Adrenal gland (tissue), 12 donors: ENCODE measurements around the gene LDB2. TPM values are rescaled to one million over a fixed set of nuclear protein-coding genes. Genes with fewer than 3 reads are reported as not detected.

Experiments
- DNase-seq, 7 donors: peaks; one replicate each; pipeline ENCODE4 v3.0.0-alpha.2; 2019 to 2020
- H3K27ac ChIP-seq, 5 donors: fragments of 200-600 bp; sonication (generic) in 4 of 5; 1 replicate in 3 of 5; 2 replicates in 2 of 5; pipeline versions ENCODE4 v1.5.1 to v1.8.0; 2016 to 2020; ENCODE audit warnings: mild to moderate bottlenecking in 1 of 5
- H3K27me3 ChIP-seq: fragments of 200-600 bp; 2 replicates; pipeline ENCODE4 v1.8.0; 2021
- H3K36me3 ChIP-seq, 2 donors: fragments of 200-600 bp; replicated peaks in 1 of 2; 1 replicate in 1 of 2; 2 replicates in 1 of 2; pipeline versions ENCODE4 v1.5.1 to v1.8.0; 2018 to 2022
- H3K4me1 ChIP-seq, 2 donors: fragments of 200-600 bp; replicated peaks in 1 of 2; 1 replicate in 1 of 2; 2 replicates in 1 of 2; pipeline versions ENCODE4 v1.5.1 to v1.8.0; 2018 to 2021
- H3K4me3 ChIP-seq, 4 donors: fragments of 200-600 bp; sonication (generic) in 3 of 4; one replicate each; pipeline ENCODE4 v1.5.1; 2016 to 2018
- H3K9me3 ChIP-seq, 3 donors: fragments of 200-600 bp; sonication (generic) in 1 of 3; replicated peaks in 1 of 3; 1 replicate in 2 of 3; 2 replicates in 1 of 3; pipeline versions ENCODE4 v1.5.1 to v1.8.0; 2016 to 2021
- CTCF ChIP-seq, 6 experiments: fragments of 450-650 bp in 4 of 6; fragments of 200-600 bp in 2 of 6; sonication (generic) in 1 of 6; IDR thresholded peaks; 1 replicate in 5 of 6; 2 replicates in 1 of 6; pipeline versions ENCODE4 v1.5.1 to v1.8.0; 2016 to 2021; ENCODE audit warnings: antibody characterized with exemption in 6 of 6, mild to moderate bottlenecking in 2 of 6, moderate library complexity in 1 of 6
- POLR2A ChIP-seq, 2 donors: fragments of 450-650 bp; IDR thresholded peaks; one replicate each; pipeline ENCODE4 v1.6.1; 2017; ENCODE audit warnings: antibody characterized with exemption in 2 of 2, mild to moderate bottlenecking in 2 of 2, moderate library complexity in 1 of 2
- WGBS, 4 donors: extraction: QIAGEN DNeasy Blood & Tissue Kit in 2 of 4; methylation state at CpG; one replicate each; pipeline versions ENCODE4 v1.1.5 to v1.1.7; 2013 to 2017; 5-methylcytosine and 5-hydroxymethylcytosine counted together
- intact Hi-C, 2 donors: fragments of 100-400 bp; cut with DNase I; formaldehyde crosslinking; loops; one replicate each; pipeline versions ENCODE4 v1.14.1 to v1.15.0; 2022 to 2023
- polyA plus RNA-seq, 3 donors: library from polyadenylated mRNA; stranded (reverse); fragments of 200-250 nt in 2 of 3; fragments of 350-450 nt in 1 of 3; fragmentation: Illumina TruSeq in 1 of 3; extraction: RNeasy Lipid Tissue Mini Kit (QIAGEN cat#74804) in 1 of 3; gene quantifications; one replicate each; pipeline ENCODE4 v1.2.3, GENCODE V29; 2013 to 2014
- total RNA-seq, 9 donors: library from RNA; depleted of rRNA in 4 of 9; stranded (reverse); fragments of >200 nt in 4 of 9; fragments of 120-200 nt in 1 of 9; fragmentation: NEBNext Ultra II Directional in 1 of 9; extraction: Animal tissue kit (Norgen Biotek cat#: 25700) in 1 of 9; gene quantifications; one replicate each; pipeline versions ENCODE4 v1.1.0 to v1.2.4, GENCODE V29; 2013 to 2023
- donor health status: healthy with polysubstance abuse.
- donor health status: Bipolar disorder and iron deficiency.
- donor health status: DM: yes; HTN: yes; CAD: no.
- donor health status: DM: no; HTN: no; CAD: no.
- donor health status: DM: no; HTN: no; CAD: no.
- donor health status: DM: yes; HTN: yes; CAD: no.

Gene LDB2
- total and polyA plus RNA-seq, 12 donors = 17.1 to 51.1 (median 27.0) TPM

GRCh38 chr4:16750882-16751642 is 147.4 kb downstream of the LDB2 start:
- WGBS, 4 donors = 65 to 71% (median 67%) methylated on average over 8 of the region's 8 CpGs
- H3K4me3 ChIP-seq = no peak overlapping the region
- DNase-seq = no peak
- no peaks in the 10 kb centered on the region for H3K4me1 ChIP-seq
- no peak for TF ChIP-seq CTCF (IDR thresholded peaks at IDR 0.05)
- TF ChIP-seq POLR2A (IDR thresholded peaks at IDR 0.05) = no peak
- H3K9me3 ChIP-seq = no peaks in the 10 kb centered on the region
- H3K36me3 ChIP-seq = no peaks in the 10 kb centered on the region
- no peaks in the 10 kb centered on the region for H3K27me3 ChIP-seq
- no peak overlapping the region for H3K27ac ChIP-seq
- intact Hi-C loops = no loop called here

- Histone ChIP-seq H3K36me3 (no peaks in the 10 kb centered on the region), H3K27me3 (no peaks in the 10 kb centered on the region), H3K4me3 (no peak overlapping the region), H3K27ac (no peak overlapping the region), H3K9me3 (no peaks in the 10 kb centered on the region), H3K4me1 (peaks cover 0 to 1% of the 10 kb centered on the region in 2 donors)
- DNase-seq = no peak
- WGBS, 4 donors = 68 to 94% (median 84%) methylated on average over 2 of the region's 2 CpGs
- TF ChIP-seq POLR2A (IDR thresholded peaks at IDR 0.05) = no peak
- TF ChIP-seq CTCF (IDR thresholded peaks at IDR 0.05) = no peak
- intact Hi-C loops = no loop called here
Measured at GRCh38 chr4:16750216-16750615, 148.2 kb downstream of the LDB2 start.

- H3K36me3 ChIP-seq = no peaks in the 10 kb centered on the region
- H3K4me1 ChIP-seq = peaks cover 0 to 6% of the 10 kb centered on the region in 2 donors
- intact Hi-C loops = no loop called here
- H3K9me3 ChIP-seq = no peaks in the 10 kb centered on the region
- WGBS, 4 donors = 87 to 99% (median 95%) methylated on average over 3 of the region's 3 CpGs
- TF ChIP-seq POLR2A (IDR thresholded peaks at IDR 0.05) = no peak
- TF ChIP-seq CTCF (IDR thresholded peaks at IDR 0.05) = no peak
- no peak overlapping the region for H3K4me3 ChIP-seq
- no peak overlapping the region for H3K27ac ChIP-seq
- no peak for DNase-seq
- no peaks in the 10 kb centered on the region for H3K27me3 ChIP-seq
Measured at GRCh38 chr4:16745887-16746286, 152.6 kb downstream of the LDB2 start.

- no peaks in the 10 kb centered on the region for H3K27me3 ChIP-seq
- DNase-seq = peak; percentile 51 to 75 (median 63)
- no peaks in the 10 kb centered on the region for H3K36me3 ChIP-seq
- peaks cover 0 to 6% of the 10 kb centered on the region in 2 donors for H3K4me1 ChIP-seq
- WGBS, 4 donors = 61 to 71% (median 66%) methylated on average over 7 of the region's 7 CpGs
- TF ChIP-seq POLR2A (IDR thresholded peaks at IDR 0.05) = no peak
- no peak for TF ChIP-seq CTCF (IDR thresholded peaks at IDR 0.05)
- intact Hi-C loops = no loop called here
- peak overlapping the region in 2 of 5 donors; percentile 29 to 47 for H3K27ac ChIP-seq
- no peak overlapping the region for H3K4me3 ChIP-seq
- H3K9me3 ChIP-seq = no peaks in the 10 kb centered on the region
Measured at GRCh38 chr4:16745009-16745635, 153.3 kb downstream of the LDB2 start.
